ENCODE measurements around the gene CBLN1.

GRCh38 chr16:49283376-49284049 is 1.9 kb upstream of the CBLN1 start:
- TF ChIP-seq, protein P1, sequence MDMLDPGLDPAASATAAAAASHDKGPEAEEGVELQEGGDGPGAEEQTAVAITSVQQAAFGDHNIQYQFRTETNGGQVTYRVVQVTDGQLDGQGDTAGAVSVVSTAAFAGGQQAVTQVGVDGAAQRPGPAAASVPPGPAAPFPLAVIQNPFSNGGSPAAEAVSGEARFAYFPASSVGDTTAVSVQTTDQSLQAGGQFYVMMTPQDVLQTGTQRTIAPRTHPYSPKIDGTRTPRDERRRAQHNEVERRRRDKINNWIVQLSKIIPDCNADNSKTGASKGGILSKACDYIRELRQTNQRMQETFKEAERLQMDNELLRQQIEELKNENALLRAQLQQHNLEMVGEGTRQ (IDR thresholded peaks at IDR 0.05; ENCODE audit: low read depth, low read length): no peak
- TF ChIP-seq MAZ (IDR thresholded peaks at IDR 0.05; ENCODE audit: borderline replicate concordance, low read depth, low read length): no peak
- no peak for TF ChIP-seq POLR2A (IDR thresholded peaks at IDR 0.05; ENCODE audit: low read depth, low read length)
- TF ChIP-seq MAFK (IDR thresholded peaks at IDR 0.05; ENCODE audit: low read depth, low read length): no peak
- no peak for TF ChIP-seq CTCF (conservative IDR thresholded peaks at IDR 0.05; ENCODE audit: low read depth, low read length)
